GM12872 (cell line): ENCODE measurements around the gene MED27.

Experiments
- TF ChIP-seq, protein P1 (sequence below): IDR thresholded peaks from 3 replicates; pipeline ENCODE4 v1.5.1; 2011; ENCODE audit warnings: low read depth, mild to moderate bottlenecking, low read length, moderate library complexity; ENCODE audit not compliant: insufficient read depth

Gene MED27

GRCh38 chr9:131891598-131891997 lies 188.1 kb downstream of the MED27 start:
- TF ChIP-seq, protein P1, sequence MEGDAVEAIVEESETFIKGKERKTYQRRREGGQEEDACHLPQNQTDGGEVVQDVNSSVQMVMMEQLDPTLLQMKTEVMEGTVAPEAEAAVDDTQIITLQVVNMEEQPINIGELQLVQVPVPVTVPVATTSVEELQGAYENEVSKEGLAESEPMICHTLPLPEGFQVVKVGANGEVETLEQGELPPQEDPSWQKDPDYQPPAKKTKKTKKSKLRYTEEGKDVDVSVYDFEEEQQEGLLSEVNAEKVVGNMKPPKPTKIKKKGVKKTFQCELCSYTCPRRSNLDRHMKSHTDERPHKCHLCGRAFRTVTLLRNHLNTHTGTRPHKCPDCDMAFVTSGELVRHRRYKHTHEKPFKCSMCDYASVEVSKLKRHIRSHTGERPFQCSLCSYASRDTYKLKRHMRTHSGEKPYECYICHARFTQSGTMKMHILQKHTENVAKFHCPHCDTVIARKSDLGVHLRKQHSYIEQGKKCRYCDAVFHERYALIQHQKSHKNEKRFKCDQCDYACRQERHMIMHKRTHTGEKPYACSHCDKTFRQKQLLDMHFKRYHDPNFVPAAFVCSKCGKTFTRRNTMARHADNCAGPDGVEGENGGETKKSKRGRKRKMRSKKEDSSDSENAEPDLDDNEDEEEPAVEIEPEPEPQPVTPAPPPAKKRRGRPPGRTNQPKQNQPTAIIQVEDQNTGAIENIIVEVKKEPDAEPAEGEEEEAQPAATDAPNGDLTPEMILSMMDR = no peak

- TF ChIP-seq, protein P1 = no peak
Measured at GRCh38 chr9:131889437-131890251, 190.0 kb downstream of the MED27 start.

DNA sequence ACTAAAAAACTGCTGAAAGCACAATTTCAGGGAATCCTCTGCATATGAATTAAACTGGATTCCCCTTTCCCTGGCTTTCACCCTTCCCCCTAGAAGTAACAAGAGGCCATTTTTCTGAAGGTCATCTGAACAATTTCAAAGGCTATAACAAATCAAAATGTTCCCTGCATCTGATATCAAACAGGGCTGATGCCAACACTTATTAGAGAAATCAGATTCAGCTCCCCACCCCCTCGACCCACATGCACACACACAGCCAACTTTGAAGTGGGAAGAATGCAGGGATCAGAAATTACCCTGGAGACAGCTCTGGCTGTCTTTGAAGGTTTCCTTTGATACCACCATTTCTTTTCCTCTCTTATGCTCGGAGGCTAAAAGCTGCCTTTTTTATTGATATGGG lies 190.7 kb downstream of the MED27 start:
- TF ChIP-seq, protein P1 = no peak

- TF ChIP-seq, protein P1 = no peak
Measured at GRCh38 chr9:131887680-131888079, 192.0 kb downstream of the MED27 start.

GRCh38 chr9:131886826-131887225 lies 192.8 kb downstream of the MED27 start:
- TF ChIP-seq, protein P1 = no peak

DNA sequence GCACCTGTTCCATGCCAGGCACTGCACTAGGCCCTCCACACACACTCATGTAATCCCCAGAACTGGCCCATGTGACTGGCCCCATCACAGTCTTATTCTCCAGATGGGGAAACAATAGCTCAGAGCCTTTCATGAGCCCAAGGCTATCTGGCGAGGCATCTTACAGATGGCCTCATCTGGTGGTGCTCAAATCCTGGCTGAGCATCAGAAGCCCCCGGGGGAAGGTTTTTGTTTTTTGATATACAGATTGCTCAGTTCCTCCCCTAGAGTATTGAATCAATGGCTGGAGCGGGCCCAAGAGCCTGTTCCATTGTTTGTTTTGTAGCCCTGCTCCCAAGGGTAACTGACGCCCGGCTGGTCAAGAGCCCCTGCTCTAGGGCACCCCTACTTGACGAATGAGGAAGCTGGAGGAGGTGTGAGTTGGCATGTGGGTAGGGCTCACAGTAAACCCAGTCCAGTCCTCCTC lies 194.5 kb downstream of the MED27 start:
- TF ChIP-seq, protein P1 = no peak

GRCh38 chr9:131884222-131884621 lies 195.4 kb downstream of the MED27 start:
- TF ChIP-seq, protein P1 = no peak
